Activated CD4-positive, alpha-beta T cell treated with anti-CD3 and anti-CD28 coated beads for 36 hours (primary cell): ENCODE measurements around the gene BACH2. TPM values are rescaled to one million over a fixed set of nuclear protein-coding genes. Genes with fewer than 3 reads are reported as not detected.
"Not testable (repeated sequence)": the region's sequence is repeated elsewhere in the genome, so short reads cannot be mapped to it uniquely, and the experiment has no call there.

ENCODE experiments used
- ATAC-seq: fragments of 200-7000 bp; cut with Tn5 transposase; one replicate; pipeline ENCODE4 v1.10.0; 2021; ENCODE audit warnings: mild to moderate bottlenecking, moderate library complexity
- CTCF ChIA-PET: fragments of 350-600 bp; sonication (Branson Sonifier 250); formaldehyde crosslinking; loops from one replicate; lab custom pipeline; 2021; ENCODE audit warnings: antibody characterized with exemption; lab: Charles Lee
- POLR2A ChIA-PET: fragments of 350-600 bp; sonication (Branson Sonifier 250); formaldehyde crosslinking; loops from one replicate; lab custom pipeline; 2021; ENCODE audit warnings: antibody characterized with exemption, inconsistent platforms; lab: Charles Lee
- DNase-seq: peaks from one replicate; pipeline ENCODE4 v3.0.0-alpha.2; 2020
- H3K27ac Mint-ChIP-seq: one replicate; pipeline ENCODE4 v1.8.0; 2021; ENCODE audit warnings: mixed read lengths
- H3K27me3 Mint-ChIP-seq: one replicate; pipeline ENCODE4 v1.8.0; 2021; ENCODE audit warnings: mixed read lengths
- H3K36me3 Mint-ChIP-seq: one replicate; pipeline ENCODE4 v1.8.0; 2021; ENCODE audit warnings: low read depth, mixed read lengths
- H3K4me1 Mint-ChIP-seq: one replicate; pipeline ENCODE4 v1.8.0; 2021; ENCODE audit warnings: mixed read lengths
- H3K4me3 Mint-ChIP-seq: one replicate; pipeline ENCODE4 v1.8.0; 2021; ENCODE audit warnings: mild to moderate bottlenecking, moderate library complexity, mixed read lengths
- H3K9me3 Mint-ChIP-seq: one replicate; pipeline ENCODE4 v1.8.0; 2021; ENCODE audit warnings: low read depth, mixed read lengths
- intact Hi-C, 2 experiments: fragments of 100-400 bp; cut with DNase I in 1 of 2; cut with micrococcal nuclease in 1 of 2; formaldehyde crosslinking; loops; one replicate each; pipeline versions ENCODE4 v1.14.2 to v1.15.1; 2022 to 2024; cut with DNase I, micrococcal nuclease
- total RNA-seq, 2 experiments: library from RNA; stranded (reverse); gene quantifications; one replicate each; pipeline ENCODE4 v1.2.3, GENCODE V29; 2021

Gene BACH2
- total RNA-seq, 2 experiments from 2014 or later: 74.7 to 87.3 TPM

DNA sequence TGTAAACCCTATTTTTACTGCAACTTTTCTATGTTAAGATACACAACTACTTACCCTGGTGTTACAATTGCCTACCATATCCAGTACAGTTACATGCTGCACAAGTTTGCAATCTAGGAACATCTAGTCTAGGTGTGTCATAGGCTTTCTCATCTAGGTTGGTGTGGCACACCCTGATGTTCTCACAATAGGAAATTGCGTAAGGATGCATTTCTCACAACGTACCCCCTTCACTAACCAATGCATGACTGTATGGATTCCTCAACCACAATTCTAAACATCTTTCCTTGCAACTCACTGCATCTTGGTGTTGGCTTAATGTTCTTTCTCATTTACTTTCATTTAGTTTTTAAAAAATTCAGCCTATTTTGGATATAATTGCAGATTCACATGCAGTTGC, 370.8 kb downstream of the BACH2 start:
- no peaks in the 10 kb centered on the region for H3K9me3 Mint-ChIP-seq
- no peak overlapping the region for H3K27ac Mint-ChIP-seq
- no peaks in the 10 kb centered on the region for H3K27me3 Mint-ChIP-seq
- ATAC-seq (peak; percentile 28), DNase-seq (no peak)
- no peak overlapping the region for H3K4me3 Mint-ChIP-seq
- ChIA-PET POLR2A (no interaction called here), CTCF (no interaction called here)
- peaks cover 45% of the 10 kb centered on the region for H3K4me1 Mint-ChIP-seq
- intact Hi-C loops: loop anchor here in 1 of 2 experiments (1.0 kb wide), 1 partner anchor 28 kb away; no protein-coding TSS in a partner anchor
- H3K36me3 Mint-ChIP-seq: peaks cover 32% of the 10 kb centered on the region

DNA sequence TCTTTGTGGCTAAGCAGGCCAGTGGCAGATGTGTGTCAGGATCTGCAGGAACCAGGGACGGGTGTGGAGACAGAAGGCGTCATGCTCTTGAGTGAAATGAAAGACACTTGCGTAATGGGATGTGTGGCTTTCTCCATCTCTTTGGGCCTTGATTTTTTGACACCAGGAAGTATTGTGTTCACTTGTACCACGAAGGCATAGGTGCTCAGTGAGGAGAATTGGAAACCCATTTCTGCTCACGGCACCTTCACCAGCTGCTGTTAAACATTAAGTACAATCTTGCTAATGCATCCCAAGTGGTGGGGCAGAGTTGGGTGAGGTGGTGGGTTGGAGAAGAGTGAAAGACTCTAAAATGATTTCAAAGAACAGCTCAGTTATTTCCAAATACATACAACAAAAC, 372.4 kb downstream of the BACH2 start:
- CTCF ChIA-PET: no interaction called here
- H3K9me3 Mint-ChIP-seq: no peaks in the 10 kb centered on the region
- no peak for DNase-seq
- intact Hi-C loops: no loop called here
- POLR2A ChIA-PET: interaction anchor here (0.6 kb wide), 1 partner anchor 49 kb away, joined by 3 read pairs; no protein-coding TSS in a partner anchor
- peaks cover 19% of the 10 kb centered on the region for H3K36me3 Mint-ChIP-seq
- H3K27ac Mint-ChIP-seq: no peak overlapping the region
- no peaks in the 10 kb centered on the region for H3K27me3 Mint-ChIP-seq
- no peak overlapping the region for H3K4me3 Mint-ChIP-seq
- peaks cover 31% of the 10 kb centered on the region for H3K4me1 Mint-ChIP-seq
- no peak for ATAC-seq

DNA sequence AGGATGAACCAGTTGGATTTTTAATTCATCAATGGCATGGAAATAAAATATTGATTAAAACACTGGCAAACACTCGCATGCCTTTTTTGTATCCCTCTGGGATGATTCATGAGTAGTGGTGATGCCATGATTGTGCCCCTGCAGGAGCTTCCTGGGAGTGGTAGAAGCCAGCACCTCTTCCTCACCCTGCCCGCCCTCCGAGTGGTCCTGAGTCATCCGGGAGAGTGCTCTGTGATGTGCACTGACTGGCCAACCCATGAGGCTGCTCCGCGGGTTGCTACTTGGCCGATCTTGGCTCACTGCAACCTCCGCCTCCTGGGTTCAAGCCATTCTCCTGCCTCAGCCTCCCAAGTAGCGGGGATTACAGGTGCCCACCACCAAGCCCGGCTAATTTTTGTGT, 375.0 kb downstream of the BACH2 start:
- ChIA-PET CTCF (no interaction called here), POLR2A (no interaction called here)
- intact Hi-C loops: no loop called here
- Mint-ChIP-seq H3K36me3 (no peaks in the 10 kb centered on the region), H3K9me3 (peaks cover 4% of the 10 kb centered on the region), H3K27me3 (no peaks in the 10 kb centered on the region), H3K4me3 (no peak overlapping the region), H3K27ac (no peak overlapping the region), H3K4me1 (peaks cover 6% of the 10 kb centered on the region)
- peak; percentile 32 for ATAC-seq
- no peak for DNase-seq

DNA sequence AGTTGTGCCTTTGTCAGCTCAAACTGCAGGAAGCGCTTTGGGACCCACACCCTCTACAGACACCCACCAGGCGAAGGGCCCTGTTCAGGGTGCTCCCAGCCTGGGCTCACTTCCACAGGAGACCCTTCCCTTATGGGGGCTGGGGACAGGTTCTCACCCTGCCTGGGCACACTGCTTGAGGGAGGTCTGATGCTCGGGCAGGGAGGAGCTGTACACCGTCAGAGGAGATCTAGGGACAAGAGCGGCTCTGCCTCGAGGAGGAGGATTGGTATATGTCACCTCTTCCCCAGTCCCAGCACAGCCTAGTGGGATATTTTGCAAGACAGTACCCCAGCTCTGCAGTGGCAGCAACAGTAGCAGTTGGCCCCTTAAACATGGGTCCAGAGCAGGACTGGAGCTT, 375.4 kb downstream of the BACH2 start:
- CTCF ChIA-PET: no interaction called here
- H3K27ac Mint-ChIP-seq: no peak overlapping the region
- peaks cover under 1% of the 10 kb centered on the region for H3K36me3 Mint-ChIP-seq
- intact Hi-C loops: no loop called here
- peaks cover 7% of the 10 kb centered on the region for H3K9me3 Mint-ChIP-seq
- ATAC-seq: no peak
- H3K4me3 Mint-ChIP-seq: no peak overlapping the region
- no peaks in the 10 kb centered on the region for H3K27me3 Mint-ChIP-seq
- POLR2A ChIA-PET: no interaction called here
- DNase-seq: no peak
- peaks cover 3% of the 10 kb centered on the region for H3K4me1 Mint-ChIP-seq

DNA sequence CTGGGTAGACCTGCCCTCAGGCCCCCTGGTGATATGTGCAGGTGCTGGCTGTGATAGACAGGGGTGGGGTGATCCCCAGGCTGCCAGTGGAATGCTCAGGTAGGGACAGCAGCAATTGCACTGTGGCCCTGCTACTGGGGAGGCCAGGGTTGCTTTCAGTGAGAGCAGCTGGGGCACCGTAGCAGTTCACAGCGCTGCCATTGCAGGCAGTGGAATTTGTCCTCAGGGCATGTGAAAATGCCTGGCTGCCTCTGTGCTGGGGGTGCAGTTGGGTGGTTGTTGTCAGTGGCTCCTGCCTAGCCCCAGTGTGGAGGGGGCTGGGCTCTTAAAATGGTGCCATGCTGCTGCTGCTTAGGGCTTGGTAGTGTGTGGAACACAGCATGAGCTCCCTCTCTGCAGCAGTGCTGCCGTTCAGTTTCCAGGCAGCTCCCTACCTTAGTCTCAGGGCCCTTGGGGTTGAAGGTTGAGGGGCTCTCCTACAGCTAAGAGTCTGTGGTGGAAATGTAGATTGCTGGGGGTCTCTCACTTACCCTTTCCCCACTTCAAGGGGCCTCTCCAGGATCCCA, 378.8 kb downstream of the BACH2 start:
- ATAC-seq (no peak), DNase-seq (no peak)
- CTCF ChIA-PET: no interaction called here
- Mint-ChIP-seq H3K9me3 (peaks cover 9% of the 10 kb centered on the region), H3K36me3 (peaks cover 2% of the 10 kb centered on the region), H3K27ac (no peak overlapping the region), H3K27me3 (peaks cover 2% of the 10 kb centered on the region), H3K4me3 (no peak overlapping the region), H3K4me1 (peaks cover 5% of the 10 kb centered on the region)
- POLR2A ChIA-PET: no interaction called here
- intact Hi-C loops: no loop called here

DNA sequence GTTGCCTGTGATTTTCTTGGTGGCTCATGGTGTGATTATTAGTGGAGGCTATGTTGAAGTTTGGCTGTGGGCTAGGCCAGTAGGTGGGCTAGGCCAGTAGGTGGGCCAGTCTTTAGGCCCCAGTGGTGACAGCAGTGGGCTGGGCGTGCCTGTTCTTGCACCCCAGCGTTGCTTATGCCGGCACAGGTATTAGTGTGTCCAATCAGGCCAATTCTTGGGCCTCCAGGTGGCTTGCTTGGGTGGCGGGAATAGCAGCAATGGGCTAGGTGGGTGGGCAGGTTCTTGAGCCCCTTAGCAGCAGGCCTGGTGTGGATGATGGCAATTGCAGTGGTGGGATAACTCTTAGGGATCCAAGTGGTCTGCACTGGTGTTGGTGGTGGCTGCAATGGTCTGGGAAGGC, 379.4 kb downstream of the BACH2 start:
- ATAC-seq (no peak), DNase-seq (no peak)
- Mint-ChIP-seq H3K27me3 (peaks cover 2% of the 10 kb centered on the region), H3K36me3 (peaks cover 2% of the 10 kb centered on the region), H3K27ac (no peak overlapping the region), H3K4me1 (peaks cover 5% of the 10 kb centered on the region), H3K9me3 (peaks cover 9% of the 10 kb centered on the region), H3K4me3 (no peak overlapping the region)
- intact Hi-C loops: no loop called here
- CTCF ChIA-PET: no interaction called here
- POLR2A ChIA-PET: no interaction called here

DNA sequence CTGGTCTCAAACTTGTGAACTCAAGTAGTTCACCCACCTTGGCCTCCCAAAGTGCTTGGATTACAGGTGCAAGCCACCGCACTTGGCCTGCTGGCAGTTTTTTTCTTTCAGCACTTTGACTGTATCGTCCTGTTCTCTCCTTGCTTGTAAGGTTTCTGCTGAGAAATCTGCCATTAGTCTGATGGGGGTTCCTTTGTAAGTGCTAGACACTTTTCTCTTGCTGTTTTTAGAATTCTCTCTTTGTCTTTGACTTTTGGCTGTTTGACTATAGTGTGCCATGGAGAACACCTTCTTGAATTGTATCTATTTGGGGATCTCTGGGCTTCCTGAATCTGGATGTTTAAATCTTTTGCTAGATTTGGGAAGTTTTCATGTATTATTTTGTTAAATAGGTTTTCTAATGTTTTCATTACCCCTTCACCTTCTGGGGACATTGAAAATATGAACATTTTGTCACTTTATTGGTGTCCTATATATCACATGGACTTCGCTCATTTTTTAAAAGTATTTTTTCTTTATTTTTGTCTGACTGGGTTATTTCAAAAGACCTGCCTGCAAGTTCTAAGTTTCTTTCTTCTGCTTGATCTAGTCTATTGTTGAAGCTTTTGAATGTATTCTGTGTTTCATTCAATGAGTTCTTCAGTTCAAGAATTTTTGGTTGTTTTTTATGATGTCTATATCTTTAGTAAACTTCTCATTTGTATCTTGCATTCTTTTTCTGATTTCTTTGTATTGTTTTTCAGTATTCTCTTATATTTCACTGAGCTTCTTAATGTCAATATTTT, 380.3 kb downstream of the BACH2 start:
- ATAC-seq (no peak), DNase-seq (no peak)
- Mint-ChIP-seq H3K27me3 (peaks cover 2% of the 10 kb centered on the region), H3K4me1 (peaks cover 5% of the 10 kb centered on the region), H3K9me3 (peaks cover 9% of the 10 kb centered on the region), H3K4me3 (no peak overlapping the region), H3K27ac (no peak overlapping the region), H3K36me3 (peaks cover 2% of the 10 kb centered on the region)
- intact Hi-C loops: no loop called here
- ChIA-PET POLR2A (no interaction called here), CTCF (interaction anchor here (0.6 to 1.2 kb wide), 2 partner anchors 43 to 579 kb away, joined by 3 read pairs; no protein-coding TSS in a partner anchor)

DNA sequence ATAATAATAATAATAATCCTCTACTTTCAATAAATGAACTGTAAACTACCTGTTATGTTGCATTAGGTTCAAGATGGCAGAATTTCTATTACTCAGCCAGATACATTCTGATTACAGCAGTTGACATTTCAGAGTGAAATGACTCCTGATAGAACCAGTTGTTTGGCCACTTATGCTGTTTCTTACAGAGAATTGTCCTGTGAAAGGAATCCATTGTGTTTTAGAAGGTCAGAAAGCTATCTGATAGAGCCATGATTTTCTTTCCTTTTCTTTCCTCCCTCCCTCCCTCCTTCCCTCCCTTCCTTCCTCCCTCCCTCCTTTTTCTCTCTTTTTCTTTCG, 385.8 kb downstream of the BACH2 start:
- no peaks in the 10 kb centered on the region for H3K9me3 Mint-ChIP-seq
- ATAC-seq (no peak), DNase-seq (no peak)
- ChIA-PET CTCF (interaction anchor here (0.8 kb wide), 1 partner anchor 47 kb away, joined by 3 read pairs; no protein-coding TSS in a partner anchor), POLR2A (no interaction called here)
- no peak overlapping the region for H3K27ac Mint-ChIP-seq
- intact Hi-C loops: no loop called here
- peaks cover 2% of the 10 kb centered on the region for H3K27me3 Mint-ChIP-seq
- no peaks in the 10 kb centered on the region for H3K36me3 Mint-ChIP-seq
- no peak overlapping the region for H3K4me3 Mint-ChIP-seq
- H3K4me1 Mint-ChIP-seq: peaks cover 5% of the 10 kb centered on the region

DNA sequence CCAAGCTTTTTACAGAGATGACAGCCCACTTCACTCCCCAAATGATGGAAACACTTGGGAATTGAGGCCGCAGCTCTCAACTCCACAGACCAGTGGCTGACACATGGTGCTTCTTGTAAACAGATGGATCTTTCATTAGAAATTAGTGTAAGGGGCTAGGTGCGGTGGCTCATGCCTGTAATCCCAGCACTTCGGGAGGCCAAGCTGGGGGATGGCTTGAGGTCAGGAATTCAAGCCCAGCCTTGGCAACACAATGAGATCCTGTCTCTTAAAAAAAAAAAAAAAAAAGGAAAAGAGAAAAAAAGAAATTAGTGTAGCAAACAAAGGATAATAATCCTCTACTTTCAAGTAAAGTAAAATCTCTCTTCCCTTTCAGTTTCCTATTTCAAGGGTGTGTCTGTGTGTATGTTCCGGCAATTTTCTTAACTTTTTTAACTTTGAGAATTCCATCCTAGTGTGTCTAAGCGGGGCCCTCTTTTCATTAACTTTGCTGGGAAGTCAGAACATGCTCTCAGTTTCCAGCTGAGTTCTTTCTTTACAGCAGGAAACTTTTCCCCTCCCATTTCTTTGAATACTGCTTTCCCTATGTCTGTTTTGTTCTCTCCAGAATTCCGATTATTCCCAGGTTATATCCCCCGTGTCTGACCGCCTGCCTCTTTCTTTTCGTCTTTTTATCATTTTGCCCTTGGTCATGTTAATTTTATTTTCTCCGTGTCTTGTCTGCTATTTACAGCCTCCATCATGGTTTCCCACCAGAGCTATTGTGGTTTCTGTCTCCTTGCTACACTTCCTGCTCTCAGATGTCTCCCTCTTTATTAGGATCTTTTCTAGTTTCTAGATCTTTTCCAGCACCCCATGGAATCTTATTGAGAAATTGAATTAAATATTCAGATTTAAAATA, 386.4 kb downstream of the BACH2 start:
- H3K27ac Mint-ChIP-seq, H3K9me3 Mint-ChIP-seq, H3K36me3 Mint-ChIP-seq, ATAC-seq, H3K27me3 Mint-ChIP-seq, POLR2A ChIA-PET, H3K4me3 Mint-ChIP-seq, intact Hi-C loops, DNase-seq, CTCF ChIA-PET, H3K4me1 Mint-ChIP-seq: not testable (repeated sequence)

DNA sequence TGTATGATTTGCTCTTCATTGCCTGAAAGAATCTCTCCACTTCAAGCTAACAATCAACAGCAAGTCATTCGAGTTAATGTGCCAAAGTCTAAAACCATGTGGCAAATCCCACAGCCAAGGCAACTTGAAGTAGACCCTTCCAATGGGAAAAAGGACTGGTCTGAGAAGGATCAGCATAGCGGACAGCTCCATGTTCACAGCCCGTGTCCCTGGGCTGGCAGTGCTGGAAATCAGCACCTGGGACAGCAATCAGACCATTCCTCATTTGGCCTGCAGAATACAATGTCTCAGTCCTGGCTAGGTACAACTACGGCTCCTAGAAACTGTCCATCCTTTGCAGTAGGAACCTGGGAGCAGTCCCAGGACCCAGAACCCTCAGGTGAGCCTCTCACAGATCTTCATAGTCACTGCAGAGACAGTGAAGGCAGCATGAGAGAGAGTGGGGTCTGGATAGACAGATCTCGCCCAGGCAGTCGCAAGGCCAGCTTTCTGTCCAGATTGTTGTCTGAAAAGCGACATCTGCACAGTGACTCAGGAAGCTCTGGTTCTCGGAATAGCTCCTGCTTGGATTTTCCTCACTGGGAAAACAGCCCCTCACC, 401.3 kb downstream of the BACH2 start:
- no peak overlapping the region for H3K27ac Mint-ChIP-seq
- peaks cover 5% of the 10 kb centered on the region for H3K4me1 Mint-ChIP-seq
- DNase-seq (peak; percentile 26), ATAC-seq (no peak)
- H3K9me3 Mint-ChIP-seq: no peaks in the 10 kb centered on the region
- intact Hi-C loops: no loop called here
- CTCF ChIA-PET: interaction anchor here (0.6 to 1.9 kb wide), 2 partner anchors 10 to 295 kb away, joined by 3 to 7 read pairs; no protein-coding TSS in a partner anchor
- H3K36me3 Mint-ChIP-seq: no peaks in the 10 kb centered on the region
- peaks cover 25% of the 10 kb centered on the region for H3K27me3 Mint-ChIP-seq
- POLR2A ChIA-PET: no interaction called here
- H3K4me3 Mint-ChIP-seq: no peak overlapping the region

DNA sequence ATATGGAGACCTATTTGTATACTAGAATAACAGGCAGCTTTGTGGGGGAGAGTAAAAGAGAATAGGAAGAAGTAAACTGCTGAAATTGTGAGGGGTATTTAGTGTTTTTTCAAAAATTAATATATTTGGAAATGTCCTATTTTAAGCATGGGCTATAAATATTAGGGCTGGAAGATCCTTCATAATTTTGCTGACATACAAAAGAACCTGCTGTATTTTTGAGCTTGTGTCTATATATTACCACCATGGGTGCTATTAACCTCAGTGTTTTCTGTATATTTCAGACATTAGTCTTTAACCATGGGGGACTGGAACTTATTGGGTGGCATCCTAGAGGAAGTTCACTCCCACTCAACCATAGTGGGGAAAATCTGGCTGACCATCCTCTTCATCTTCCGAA, 402.5 kb downstream of the BACH2 start, which contains the start of gene GJA10:
Gene GJA10, plus strand, starts transcription at position 301 of the 400 bp plus-strand sequence. Its CDS starts 0 bp downstream, at position 301.
- Mint-ChIP-seq H3K9me3 (no peaks in the 10 kb centered on the region), H3K4me1 (peaks cover 5% of the 10 kb centered on the region), H3K36me3 (no peaks in the 10 kb centered on the region), H3K27me3 (peaks cover 27% of the 10 kb centered on the region), H3K27ac (no peak within 1 kb of the TSS), H3K4me3 (no peak within 1 kb of the TSS)
- CTCF ChIA-PET: no interaction called here
- POLR2A ChIA-PET: no interaction called here
- ATAC-seq (no peak), DNase-seq (no peak)
- intact Hi-C loops: no loop called here
